GM21825 (cell line): ENCODE results near the gene NFXL1.

Experiments used
- ATAC-seq: cut with Tn5 transposase; IDR thresholded peaks from one replicate; pipeline ENCODE4 v1.9.1; 2021; ENCODE audit warnings: mild to moderate bottlenecking, moderate library complexity; ENCODE audit not compliant: unreplicated experiment

The NFXL1 gene

GRCh38 chr4:47899639-47900038, 14.7 kb downstream of the NFXL1 start:
- ATAC-seq = no peak

GRCh38 chr4:47891928-47892327, 22.5 kb downstream of the NFXL1 start:
- ATAC-seq = no peak

GRCh38 chr4:47882228-47882627, 32.2 kb downstream of the NFXL1 start:
- ATAC-seq = no peak

GRCh38 chr4:47879458-47879857, 34.9 kb downstream of the NFXL1 start:
- ATAC-seq = no peak

GRCh38 chr4:47876784-47877546, 37.4 kb downstream of the NFXL1 start:
- ATAC-seq = no peak

- ATAC-seq = no peak
These were observed 38.1 kb downstream of the NFXL1 start for GRCh38 chr4:47876310-47876709.

- no peak for ATAC-seq
These were observed 40.4 kb downstream of the NFXL1 start for GRCh38 chr4:47873877-47874541.

GRCh38 chr4:47863486-47863885, 50.9 kb downstream of the NFXL1 start:
- no peak for ATAC-seq

GRCh38 chr4:47862297-47862696, 52.1 kb downstream of the NFXL1 start:
- ATAC-seq = no peak

- no peak for ATAC-seq
These were observed 54.1 kb downstream of the NFXL1 start for GRCh38 chr4:47860305-47860704.

- ATAC-seq = no peak
These were observed 56.4 kb downstream of the NFXL1 start for GRCh38 chr4:47858006-47858405.

- ATAC-seq = no peak
These were observed 57.7 kb downstream of the NFXL1 start for GRCh38 chr4:47856713-47857112.

- ATAC-seq = no peak
These were observed 59.0 kb downstream of the NFXL1 start for GRCh38 chr4:47855350-47855749.

GRCh38 chr4:47852136-47852535, 62.2 kb downstream of the NFXL1 start:
- ATAC-seq = no peak

GRCh38 chr4:47849466-47849865, 64.9 kb downstream of the NFXL1 start:
- no peak for ATAC-seq

GRCh38 chr4:47848041-47848440, 66.3 kb downstream of the NFXL1 start:
- ATAC-seq = no peak

- ATAC-seq = no peak
These were observed 71.4 kb downstream of the NFXL1 start for GRCh38 chr4:47842985-47843384.

- ATAC-seq = no peak
These were observed 74.1 kb downstream of the NFXL1 start for GRCh38 chr4:47840291-47840690.

GRCh38 chr4:47839259-47839658, 75.1 kb downstream of the NFXL1 start:
- ATAC-seq = peak; percentile 61

- ATAC-seq = no peak
These were observed 75.9 kb downstream of the NFXL1 start for GRCh38 chr4:47838445-47838844.

GRCh38 chr4:47837908-47838294, 76.5 kb downstream of the NFXL1 start, which contains the start of gene CORIN:
Gene CORIN (minus strand): TSS chr4:47838067. CDS start chr4:47837949, 118 bp downstream.
- no peak for ATAC-seq
